ENCODE results near the gene ARHGAP24.

- TF ChIP-seq CTCF (IDR thresholded peaks at IDR 0.05; ENCODE audit: extremely low read depth in 1 of 2, insufficient read depth in 1 of 2, low read depth in 1 of 2, low read length in 2 of 2) (no peak), POLR2A (IDR thresholded peaks at IDR 0.05; ENCODE audit: low read depth, low read length) (no peak), MYC (IDR thresholded peaks at IDR 0.05; ENCODE audit: low read depth, low read length) (no peak), FOS (IDR thresholded peaks at IDR 0.05; ENCODE audit: borderline replicate concordance, insufficient read depth, low read length) (no peak), JUN (IDR thresholded peaks at IDR 0.05; ENCODE audit: borderline replicate concordance, insufficient read depth, insufficient read length, low read depth) (no peak), EZH2 (IDR thresholded peaks at IDR 0.05; ENCODE audit: borderline replicate concordance, low read depth, low read length, severe bottlenecking) (no peak)
These were observed 245.8 kb downstream of the ARHGAP24 start for GRCh38 chr4:85720735-85721134.

All from endothelial cell of umbilical vein (primary cell).